ENCODE results near the gene CR1. TPM values are rescaled to one million over a fixed set of nuclear protein-coding genes. Genes with fewer than 3 reads are reported as not detected.
"Not testable (repeated sequence)": the region's sequence is repeated elsewhere in the genome, so short reads cannot be mapped to it uniquely, and the experiment has no call there.

Gene CR1
- total RNA-seq, 1 experiment from 2014 or later = not detected

- peaks cover 31% of the 10 kb centered on the region for H3K27me3 Mint-ChIP-seq (ENCODE audit: unreplicated experiment)
- H3K36me3 Mint-ChIP-seq (ENCODE audit: insufficient read depth, unreplicated experiment) = no peaks in the 10 kb centered on the region
- no TSS peak for BruUV-seq (replicated peaks)
- no peaks in the 10 kb centered on the region for H3K9me3 Mint-ChIP-seq (ENCODE audit: low read depth, unreplicated experiment)
- H3K4me1 Mint-ChIP-seq (ENCODE audit: low read depth, unreplicated experiment) = no peaks in the 10 kb centered on the region
- intact Hi-C loops (cut with micrococcal nuclease; ENCODE audit: unreplicated experiment) = loop anchor here (1.0 kb wide), 1 partner anchor 41 kb away; no protein-coding TSS in a partner anchor
- H3K27ac Mint-ChIP-seq (ENCODE audit: unreplicated experiment) = no peak overlapping the region
- TF ChIP-seq CTCF (IDR thresholded peaks at IDR 0.05; ENCODE audit: unreplicated experiment) = peak; percentile 41
- CTCF ChIA-PET = interaction anchor here (1.0 to 2.3 kb wide), 9 partner anchors 9 to 177 kb away, joined by 3 to 28 read pairs (median 6); no protein-coding TSS in a partner anchor
- no peak overlapping the region for H3K4me3 Mint-ChIP-seq (ENCODE audit: low read depth, unreplicated experiment)
- peak; percentile 38 for DNase-seq
Measured at GRCh38 chr1:207619871-207620542, 124.0 kb downstream of the CR1 start.

- intact Hi-C loops (cut with micrococcal nuclease; ENCODE audit: unreplicated experiment) = loop anchor here (1.0 kb wide), 1 partner anchor 41 kb away; no protein-coding TSS in a partner anchor
- H3K36me3 Mint-ChIP-seq (ENCODE audit: insufficient read depth, unreplicated experiment) = no peaks in the 10 kb centered on the region
Measured at GRCh38 chr1:207620543-207620893, 124.6 kb downstream of the CR1 start.

GRCh38 chr1:207625504-207626071 lies 129.6 kb downstream of the CR1 start:
- not testable (repeated sequence) for BruUV-seq (replicated peaks); H3K36me3 Mint-ChIP-seq (ENCODE audit: insufficient read depth, unreplicated experiment)

More at GRCh38 chr1:207620543-207620893, 124.6 kb downstream of the CR1 start:
- Mint-ChIP-seq H3K4me3 (ENCODE audit: low read depth, unreplicated experiment) (no peak overlapping the region), H3K27ac (ENCODE audit: unreplicated experiment) (no peak overlapping the region), H3K27me3 (ENCODE audit: unreplicated experiment) (peaks cover 31% of the 10 kb centered on the region), H3K4me1 (ENCODE audit: low read depth, unreplicated experiment) (no peaks in the 10 kb centered on the region), H3K9me3 (ENCODE audit: low read depth, unreplicated experiment) (no peaks in the 10 kb centered on the region)
- DNase-seq = no peak
- CTCF ChIA-PET = interaction anchor here (1.0 to 2.3 kb wide), 9 partner anchors 9 to 177 kb away, joined by 3 to 28 read pairs (median 6); no protein-coding TSS in a partner anchor
- BruUV-seq (replicated peaks) = no TSS peak
- no peak for TF ChIP-seq CTCF (IDR thresholded peaks at IDR 0.05; ENCODE audit: unreplicated experiment)

GRCh38 chr1:207626972-207627337 lies 131.0 kb downstream of the CR1 start:
- no TSS peak for BruUV-seq (replicated peaks)
- H3K4me1 Mint-ChIP-seq (ENCODE audit: low read depth, unreplicated experiment) = peaks cover 6% of the 10 kb centered on the region
- H3K27ac Mint-ChIP-seq (ENCODE audit: unreplicated experiment) = no peak overlapping the region
- TF ChIP-seq CTCF (IDR thresholded peaks at IDR 0.05; ENCODE audit: unreplicated experiment) = no peak
- H3K36me3 Mint-ChIP-seq (ENCODE audit: insufficient read depth, unreplicated experiment) = no peaks in the 10 kb centered on the region
- CTCF ChIA-PET = no interaction called here
- H3K4me3 Mint-ChIP-seq (ENCODE audit: low read depth, unreplicated experiment) = no peak overlapping the region
- H3K27me3 Mint-ChIP-seq (ENCODE audit: unreplicated experiment) = no peaks in the 10 kb centered on the region
- H3K9me3 Mint-ChIP-seq (ENCODE audit: low read depth, unreplicated experiment) = no peaks in the 10 kb centered on the region
- intact Hi-C loops (cut with micrococcal nuclease; ENCODE audit: unreplicated experiment) = no loop called here
- DNase-seq = no peak

More at GRCh38 chr1:207625504-207626071, 129.6 kb downstream of the CR1 start:
- CTCF ChIA-PET; H3K4me3 Mint-ChIP-seq (ENCODE audit: low read depth, unreplicated experiment); intact Hi-C loops (cut with micrococcal nuclease; ENCODE audit: unreplicated experiment); H3K9me3 Mint-ChIP-seq (ENCODE audit: low read depth, unreplicated experiment); H3K27me3 Mint-ChIP-seq (ENCODE audit: unreplicated experiment); H3K4me1 Mint-ChIP-seq (ENCODE audit: low read depth, unreplicated experiment); H3K27ac Mint-ChIP-seq (ENCODE audit: unreplicated experiment); DNase-seq: not testable (repeated sequence)

GRCh38 chr1:207627496-207627895 lies 131.5 kb downstream of the CR1 start:
- no peaks in the 10 kb centered on the region for H3K27me3 Mint-ChIP-seq (ENCODE audit: unreplicated experiment)
- no peak overlapping the region for H3K27ac Mint-ChIP-seq (ENCODE audit: unreplicated experiment)
- intact Hi-C loops (cut with micrococcal nuclease; ENCODE audit: unreplicated experiment) = no loop called here
- no peak for TF ChIP-seq CTCF (IDR thresholded peaks at IDR 0.05; ENCODE audit: unreplicated experiment)
- no peak for DNase-seq
- no TSS peak for BruUV-seq (replicated peaks)
- CTCF ChIA-PET = no interaction called here
- no peaks in the 10 kb centered on the region for H3K36me3 Mint-ChIP-seq (ENCODE audit: insufficient read depth, unreplicated experiment)
- peaks cover 6% of the 10 kb centered on the region for H3K4me1 Mint-ChIP-seq (ENCODE audit: low read depth, unreplicated experiment)
- H3K9me3 Mint-ChIP-seq (ENCODE audit: low read depth, unreplicated experiment) = no peaks in the 10 kb centered on the region
- no peak overlapping the region for H3K4me3 Mint-ChIP-seq (ENCODE audit: low read depth, unreplicated experiment)

Data from Calu3 (cell line).